T-cell (primary cell): ENCODE data around the gene XRRA1. TPM values are rescaled to one million over a fixed set of nuclear protein-coding genes. Genes with fewer than 3 reads are reported as not detected.
A peak's percentile ranks its signal among the peaks of the same experiment; 100 is the strongest.
"Not testable (repeated sequence)": the region's sequence is repeated elsewhere in the genome, so short reads cannot be mapped to it uniquely, and the experiment has no call there.

Experiments used
- ATAC-seq, 4 experiments: fragments of 200-7000 bp in 3 of 4; fragments of 150-1000 bp in 1 of 4; cut with Tn5 transposase; replicated peaks in 1 of 4; 1 replicate in 3 of 4; 2 replicates in 1 of 4; pipeline ENCODE4 v1.10.0; 2021; ENCODE audit warnings: moderate library complexity in 3 of 4, mild to moderate bottlenecking in 2 of 4, moderate number of reproducible peaks in 1 of 4
- CTCF ChIA-PET, 2 donors: fragments of 300-600 bp; sonication (Branson Sonifier 250); formaldehyde crosslinking; loops; one replicate each; lab custom pipeline; 2022; ENCODE audit warnings: antibody characterized with exemption in 2 of 2; lab: Charles Lee
- POLR2A ChIA-PET, 2 donors: fragments of 300-600 bp; sonication (Branson Sonifier 250); formaldehyde crosslinking; loops; one replicate each; lab custom pipeline; 2022; ENCODE audit warnings: antibody characterized with exemption in 2 of 2; lab: Charles Lee
- DNase-seq, 35 experiments: peaks; one replicate each; pipeline versions ENCODE4 v3.0.0 to v3.0.0-alpha.2; 2013 to 2023
- H3K27ac ChIP-seq: one replicate; pipeline ENCODE4 v1.5.1; 2013; ENCODE audit warnings: low read length
- H3K27me3 ChIP-seq, 2 experiments: replicated peaks in 1 of 2; 1 replicate in 1 of 2; 2 replicates in 1 of 2; pipeline versions ENCODE4 v1.6.1 to v1.7.0; 2013; ENCODE audit warnings: low read length in 1 of 2, mixed read lengths in 1 of 2; ENCODE audit not compliant: control insufficient read depth in 2 of 2, insufficient read depth in 2 of 2; ENCODE audit errors: extremely low read depth in 1 of 2
- H3K36me3 ChIP-seq, 2 donors: 1 replicate in 1 of 2; 2 replicates in 1 of 2; pipeline versions ENCODE4 v1.6.1 to v1.7.0; 2013; ENCODE audit warnings: low read length in 1 of 2; ENCODE audit not compliant: control insufficient read depth in 2 of 2, insufficient read depth in 1 of 2; ENCODE audit errors: extremely low read depth in 1 of 2
- H3K4me1 ChIP-seq, 2 experiments: 1 replicate in 1 of 2; 2 replicates in 1 of 2; pipeline versions ENCODE4 v1.6.1 to v1.7.0; 2013; ENCODE audit warnings: low read length in 2 of 2, mixed read lengths in 1 of 2; ENCODE audit not compliant: insufficient read depth in 2 of 2, control insufficient read depth in 1 of 2; ENCODE audit errors: extremely low read depth in 1 of 2
- H3K4me3 ChIP-seq, 2 donors: 1 replicate in 1 of 2; 2 replicates in 1 of 2; pipeline versions ENCODE4 v1.5.1 to v1.7.0; 2013; ENCODE audit warnings: mild to moderate bottlenecking in 2 of 2, low read length in 1 of 2, moderate library complexity in 1 of 2; ENCODE audit not compliant: control insufficient read depth in 1 of 2; ENCODE audit errors: extremely low read depth in 1 of 2
- H3K9me3 ChIP-seq: 2 replicates; pipeline ENCODE4 v1.7.0; 2013
- H3K27ac Mint-ChIP-seq, 2 donors: one replicate each; pipeline ENCODE4 v1.8.0; 2020 to 2021; ENCODE audit warnings: mild to moderate bottlenecking in 2 of 2, mixed read lengths in 2 of 2
- H3K27me3 Mint-ChIP-seq, 2 donors: one replicate each; pipeline ENCODE4 v1.8.0; 2021 to 2022; ENCODE audit warnings: mixed read lengths in 2 of 2
- H3K36me3 Mint-ChIP-seq: one replicate; pipeline ENCODE4 v1.8.0; 2021; ENCODE audit warnings: mixed read lengths
- H3K4me1 Mint-ChIP-seq, 3 donors: one replicate each; pipeline ENCODE4 v1.8.0; 2020 to 2022; ENCODE audit warnings: mixed read lengths in 3 of 3, mild to moderate bottlenecking in 1 of 3
- H3K4me3 Mint-ChIP-seq, 3 donors: one replicate each; pipeline ENCODE4 v1.8.0; 2020 to 2022; ENCODE audit warnings: mild to moderate bottlenecking in 3 of 3, mixed read lengths in 3 of 3, moderate library complexity in 3 of 3
- H3K9me3 Mint-ChIP-seq, 3 donors: one replicate each; pipeline ENCODE4 v1.8.0; 2020 to 2022; ENCODE audit warnings: mixed read lengths in 3 of 3
- WGBS: methylation state at CpG from one replicate; pipeline ENCODE4 v1.1.5; 2013; ENCODE audit warnings: missing lambda C conversion rate; ENCODE audit not compliant: insufficient coverage; 5-methylcytosine and 5-hydroxymethylcytosine counted together
- total RNA-seq, 35 experiments: library from RNA in 6 of 35; stranded (reverse) in 6 of 35; fragments of 120-200 nt in 1 of 35; gene quantifications; one replicate each; pipeline versions ENCODE4 v1.2.1 to v1.2.4 and lab custom pipeline; 2013 to 2026

Gene XRRA1
- total RNA-seq, 5 donors from 2014 or later (not counting 1 experiment from before 2014, with no cell fraction given) = 12.6 to 27.7 (median 14.6) TPM

GRCh38 chr11:74902342-74902741 lies 46.5 kb downstream of the XRRA1 start:
- ChIA-PET POLR2A (interaction anchor here in 1 of 2 donors (0.6 kb wide), 1 partner anchor 886 kb away, joined by 3 read pairs; no protein-coding TSS in a partner anchor), CTCF (no interaction called here)
- peaks cover 63% of the 10 kb centered on the region for H3K36me3 Mint-ChIP-seq
- ATAC-seq (no peak), DNase-seq (no peak)
- H3K36me3 ChIP-seq = peaks cover 0 to 15% of the 10 kb centered on the region in 2 donors
- WGBS = no CpG with 5 or more reads among the region's 4 CpGs
- H3K9me3 Mint-ChIP-seq = peaks cover 8 to 41% (median 29%) of the 10 kb centered on the region in 3 donors
- no peak overlapping the region for H3K27ac ChIP-seq
- no peak overlapping the region for H3K4me3 ChIP-seq
- no peak overlapping the region for H3K27ac Mint-ChIP-seq
- H3K9me3 ChIP-seq = no peaks in the 10 kb centered on the region
- no peaks in the 10 kb centered on the region for H3K27me3 ChIP-seq
- H3K27me3 Mint-ChIP-seq = no peaks in the 10 kb centered on the region
- H3K4me3 Mint-ChIP-seq = no peak overlapping the region
- H3K4me1 ChIP-seq = no peaks in the 10 kb centered on the region
- peaks cover 0 to 5% (median 0%) of the 10 kb centered on the region in 3 donors for H3K4me1 Mint-ChIP-seq

- peaks cover 0 to 18% (median 0%) of the 10 kb centered on the region in 3 donors for H3K4me1 Mint-ChIP-seq
- H3K4me1 ChIP-seq = no peaks in the 10 kb centered on the region
- no peak overlapping the region for H3K4me3 ChIP-seq
- WGBS = 100% methylated on average over 3 of the region's 5 CpGs
- ChIA-PET CTCF (no interaction called here), POLR2A (no interaction called here)
- no peaks in the 10 kb centered on the region for H3K9me3 ChIP-seq
- H3K4me3 Mint-ChIP-seq = no peak overlapping the region
- H3K27me3 ChIP-seq = no peaks in the 10 kb centered on the region
- no peaks in the 10 kb centered on the region for H3K27me3 Mint-ChIP-seq
- H3K27ac Mint-ChIP-seq = no peak overlapping the region
- H3K27ac ChIP-seq = no peak overlapping the region
- no peak for ATAC-seq
- H3K36me3 ChIP-seq = peaks cover 2 to 10% of the 10 kb centered on the region in 2 donors
- peaks cover 18 to 55% (median 36%) of the 10 kb centered on the region in 3 donors for H3K9me3 Mint-ChIP-seq
- peaks cover 76% of the 10 kb centered on the region for H3K36me3 Mint-ChIP-seq
- no peak for DNase-seq
Measured at GRCh38 chr11:74896311-74896710, 52.6 kb downstream of the XRRA1 start.

- no peaks in the 10 kb centered on the region for H3K27me3 ChIP-seq
- ChIA-PET POLR2A (no interaction called here), CTCF (no interaction called here)
- Mint-ChIP-seq H3K27me3 (no peaks in the 10 kb centered on the region), H3K9me3 (peaks cover 18 to 47% (median 35%) of the 10 kb centered on the region in 3 donors), H3K27ac (no peak overlapping the region), H3K4me3 (no peak overlapping the region), H3K4me1 (peaks cover 0 to 18% (median 0%) of the 10 kb centered on the region in 3 donors), H3K36me3 (peaks cover 76% of the 10 kb centered on the region)
- DNase-seq (no peak), ATAC-seq (no peak)
- no peak overlapping the region for H3K4me3 ChIP-seq
- no peaks in the 10 kb centered on the region for H3K4me1 ChIP-seq
- H3K27ac ChIP-seq = no peak overlapping the region
- 88% methylated on average over 1 of the region's 3 CpGs for WGBS
- peaks cover 2 to 10% of the 10 kb centered on the region in 2 donors for H3K36me3 ChIP-seq
- H3K9me3 ChIP-seq = no peaks in the 10 kb centered on the region
Measured at GRCh38 chr11:74895340-74896116, 53.4 kb downstream of the XRRA1 start.

GRCh38 chr11:74893015-74893414 lies 55.9 kb downstream of the XRRA1 start:
- H3K4me3 Mint-ChIP-seq, H3K27me3 Mint-ChIP-seq, H3K4me3 ChIP-seq, H3K27ac ChIP-seq, H3K9me3 ChIP-seq, H3K36me3 ChIP-seq, ATAC-seq, H3K4me1 ChIP-seq, POLR2A ChIA-PET, H3K27me3 ChIP-seq, CTCF ChIA-PET, H3K27ac Mint-ChIP-seq, DNase-seq: not testable (repeated sequence)
- H3K36me3 Mint-ChIP-seq = peaks cover 79% of the 10 kb centered on the region
- peaks cover 13 to 47% (median 32%) of the 10 kb centered on the region in 3 donors for H3K9me3 Mint-ChIP-seq
- H3K4me1 Mint-ChIP-seq = peaks cover 0 to 18% (median 0%) of the 10 kb centered on the region in 3 donors

- no peaks in the 10 kb centered on the region for H3K4me1 Mint-ChIP-seq
- H3K36me3 Mint-ChIP-seq = peaks cover 48% of the 10 kb centered on the region
- H3K4me3 Mint-ChIP-seq = no peak overlapping the region
- no peak overlapping the region for H3K27ac Mint-ChIP-seq
- Histone ChIP-seq H3K36me3 (peaks cover 10 to 24% of the 10 kb centered on the region in 2 donors), H3K4me1 (no peaks in the 10 kb centered on the region), H3K27ac (no peak overlapping the region), H3K4me3 (no peak overlapping the region), H3K27me3 (no peaks in the 10 kb centered on the region), H3K9me3 (no peaks in the 10 kb centered on the region)
- DNase-seq (peak in 1 of 35 experiments; percentile 18), ATAC-seq (no peak)
- no peaks in the 10 kb centered on the region for H3K27me3 Mint-ChIP-seq
- H3K9me3 Mint-ChIP-seq = peaks cover 5 to 27% (median 18%) of the 10 kb centered on the region in 3 donors
- ChIA-PET POLR2A (no interaction called here), CTCF (no interaction called here)
- WGBS = no CpG with 5 or more reads among the region's 1 CpG
Measured at GRCh38 chr11:74877132-74877531, 71.8 kb downstream of the XRRA1 start.

GRCh38 chr11:74871037-74871436 lies 77.9 kb downstream of the XRRA1 start:
- no peak overlapping the region for H3K27ac ChIP-seq
- Mint-ChIP-seq H3K4me3 (no peak overlapping the region), H3K36me3 (peaks cover 91% of the 10 kb centered on the region), H3K27me3 (no peaks in the 10 kb centered on the region), H3K4me1 (no peaks in the 10 kb centered on the region), H3K9me3 (peaks cover 35 to 72% (median 57%) of the 10 kb centered on the region in 3 donors), H3K27ac (no peak overlapping the region)
- H3K4me1 ChIP-seq = no peaks in the 10 kb centered on the region
- ATAC-seq (no peak), DNase-seq (no peak)
- CTCF ChIA-PET = interaction anchor here in 1 of 2 donors (0.6 to 2.5 kb wide), 2 partner anchors 168 to 1620 kb away, joined by 3 to 9 read pairs; no protein-coding TSS in a partner anchor
- 100% methylated on average over 1 of the region's 2 CpGs for WGBS
- no peak overlapping the region for H3K4me3 ChIP-seq
- POLR2A ChIA-PET = no interaction called here
- H3K9me3 ChIP-seq = peaks cover 5% of the 10 kb centered on the region
- no peaks in the 10 kb centered on the region for H3K27me3 ChIP-seq
- H3K36me3 ChIP-seq = peaks cover 16 to 26% of the 10 kb centered on the region in 2 donors
